HG02943 (cell line): ENCODE results near the gene GALK1.
"Not testable (repeated sequence)": the region's sequence is repeated elsewhere in the genome, so short reads cannot be mapped to it uniquely, and the experiment has no call there.

Experiments
- ATAC-seq: cut with Tn5 transposase; IDR thresholded peaks from one replicate; pipeline ENCODE4 v1.9.1; 2021; ENCODE audit warnings: mild to moderate bottlenecking, low read depth, moderate library complexity; ENCODE audit not compliant: unreplicated experiment

The GALK1 gene

DNA sequence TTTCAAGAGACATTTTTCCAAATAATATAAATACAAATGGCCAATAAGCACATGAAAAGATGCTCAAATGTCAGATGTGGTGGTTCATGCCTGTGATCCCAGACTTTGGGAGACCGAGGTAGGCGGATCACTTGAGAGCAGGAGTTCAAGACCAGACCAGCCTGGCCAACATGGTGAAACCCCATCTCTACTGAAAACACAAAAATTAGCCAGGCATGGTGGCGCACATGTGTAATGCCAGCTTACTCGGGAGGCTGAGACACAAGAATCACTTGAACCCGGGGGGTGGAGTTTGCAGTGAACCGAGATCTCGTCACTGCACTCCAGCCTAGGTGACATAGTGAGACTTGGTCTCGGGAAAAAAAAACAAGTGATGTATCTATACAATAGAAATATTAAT is 2.9 kb upstream of the GALK1 start:
- no peak for ATAC-seq

DNA sequence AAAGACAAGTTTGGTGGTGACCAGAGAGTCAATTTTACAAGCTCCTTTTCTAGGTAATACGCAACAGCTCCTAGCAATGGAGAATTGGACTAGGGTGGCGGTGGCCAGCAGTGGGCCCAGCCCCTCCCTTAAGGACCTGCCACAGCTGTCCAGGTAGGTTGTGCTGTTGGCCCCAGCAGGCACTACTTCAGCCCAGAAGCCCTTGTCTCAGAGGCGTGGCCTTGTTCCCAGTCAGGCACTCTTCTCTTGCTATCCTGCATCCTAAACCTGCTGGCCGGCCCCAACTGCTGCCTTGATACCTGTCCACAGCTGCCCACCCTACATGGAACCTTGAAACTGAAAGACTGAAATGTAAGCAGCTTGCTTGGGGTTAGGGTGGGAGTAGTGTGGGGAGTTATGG is 989 bp upstream of the GALK1 start:
- no peak for ATAC-seq

DNA sequence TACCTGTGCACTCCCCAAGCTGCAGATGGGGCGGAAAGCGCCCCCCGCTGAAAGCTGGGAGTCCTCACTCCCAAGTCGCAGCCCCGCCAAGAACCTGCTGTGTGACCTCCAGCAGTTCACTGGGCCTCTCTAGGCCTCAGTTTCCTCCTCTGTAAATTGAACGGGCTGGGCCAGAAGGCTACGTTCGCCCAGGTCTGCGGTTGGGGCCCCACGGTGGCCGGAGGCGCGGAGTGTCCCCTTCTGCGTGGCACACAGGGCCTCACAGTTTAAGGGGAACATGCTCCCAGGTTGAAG is 628 bp downstream of the GALK1 start:
- ATAC-seq: no peak

DNA sequence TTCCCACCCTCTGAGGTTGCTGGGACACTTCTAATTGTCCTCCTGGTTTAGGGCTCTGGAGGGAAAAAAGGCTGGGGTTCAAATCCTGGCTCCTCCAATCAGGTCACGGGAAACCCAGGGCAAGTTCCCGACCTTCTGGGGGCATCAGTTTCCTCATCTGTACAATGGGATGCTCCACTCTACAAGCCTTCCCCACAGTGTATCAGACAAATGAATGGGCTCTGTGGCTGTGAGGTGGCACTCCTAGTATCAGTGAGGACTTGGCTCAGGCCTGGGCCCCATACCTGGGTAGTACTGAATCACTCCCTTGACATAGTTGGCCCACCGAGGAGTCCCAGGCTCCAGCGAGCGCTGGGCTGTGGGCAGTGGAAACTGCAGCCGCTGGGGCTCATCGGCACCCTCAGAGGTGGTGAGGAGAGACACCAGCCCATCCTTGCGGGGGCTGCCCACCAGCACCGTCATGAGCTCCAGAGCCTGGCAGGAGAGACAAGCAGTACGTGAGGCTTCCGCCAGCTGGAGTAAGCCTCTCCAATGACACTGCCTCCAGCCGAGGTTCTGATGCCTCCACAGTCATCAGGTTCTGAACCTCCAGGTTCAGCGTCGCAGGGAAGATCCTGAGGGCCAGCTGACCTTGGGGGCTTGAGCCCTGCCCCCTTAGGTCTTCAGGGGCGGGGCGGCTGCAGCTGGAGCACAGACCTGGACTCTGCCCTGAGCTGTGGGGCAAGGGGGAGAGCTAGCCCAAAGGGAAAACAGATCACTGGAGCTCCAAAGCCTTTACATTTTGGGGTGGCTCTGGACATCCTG is 1.2 kb downstream of the GALK1 start:
- no peak for ATAC-seq

DNA sequence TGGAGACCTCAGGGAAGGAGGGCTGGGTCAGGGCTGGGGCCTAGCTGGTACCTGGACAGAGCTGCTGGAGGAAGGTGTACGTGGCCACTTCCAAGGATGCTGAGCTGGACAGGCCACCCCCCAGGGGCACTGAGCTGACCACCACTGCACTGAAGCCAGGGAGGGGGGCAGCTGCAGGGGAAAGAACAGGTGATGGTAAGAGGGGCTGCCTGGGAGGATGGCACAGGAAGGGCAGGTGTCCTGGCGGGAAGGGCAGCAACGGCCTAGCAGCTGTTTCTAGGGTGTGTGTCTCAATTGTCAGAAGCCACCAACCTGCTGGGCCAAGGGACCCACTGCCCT is 1.8 kb downstream of the GALK1 start:
- ATAC-seq: no peak

DNA sequence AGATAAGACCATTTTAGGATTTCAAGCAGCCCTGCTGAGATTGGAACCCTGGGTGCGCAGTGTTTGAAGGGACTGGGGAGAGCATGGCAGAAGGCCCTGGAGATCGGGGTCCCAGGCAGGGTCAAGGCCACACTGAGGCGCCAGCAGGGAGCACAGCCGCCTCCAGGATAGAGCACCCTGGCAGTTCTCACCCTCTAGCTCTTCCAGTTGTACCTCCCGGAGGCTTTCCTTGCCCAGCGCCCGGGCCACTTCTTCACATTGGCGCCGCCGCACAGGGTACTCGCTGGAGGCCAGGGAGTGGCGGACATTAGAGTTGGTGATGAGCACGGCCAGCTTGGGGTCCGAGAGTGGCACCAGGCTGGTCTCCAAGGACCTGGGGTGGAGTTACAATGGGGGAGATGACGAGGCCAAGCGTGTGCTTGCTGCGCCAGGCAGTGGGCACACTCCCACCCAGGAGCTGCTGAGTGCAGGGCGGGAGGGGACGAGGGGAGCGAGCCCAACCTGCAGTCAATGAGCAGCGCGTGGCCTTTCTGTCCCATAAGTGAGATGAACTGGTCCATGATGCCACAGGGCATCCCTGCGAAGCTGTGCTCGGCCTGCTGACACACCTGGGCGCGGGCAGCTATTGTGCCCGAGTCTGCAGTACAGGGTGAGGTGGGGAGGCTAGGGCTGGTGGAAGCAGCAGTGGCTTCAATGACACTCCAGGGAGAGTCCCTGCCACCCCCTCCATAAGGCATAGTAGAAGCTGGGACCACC is 2.3 kb downstream of the GALK1 start:
- ATAC-seq: no peak

DNA sequence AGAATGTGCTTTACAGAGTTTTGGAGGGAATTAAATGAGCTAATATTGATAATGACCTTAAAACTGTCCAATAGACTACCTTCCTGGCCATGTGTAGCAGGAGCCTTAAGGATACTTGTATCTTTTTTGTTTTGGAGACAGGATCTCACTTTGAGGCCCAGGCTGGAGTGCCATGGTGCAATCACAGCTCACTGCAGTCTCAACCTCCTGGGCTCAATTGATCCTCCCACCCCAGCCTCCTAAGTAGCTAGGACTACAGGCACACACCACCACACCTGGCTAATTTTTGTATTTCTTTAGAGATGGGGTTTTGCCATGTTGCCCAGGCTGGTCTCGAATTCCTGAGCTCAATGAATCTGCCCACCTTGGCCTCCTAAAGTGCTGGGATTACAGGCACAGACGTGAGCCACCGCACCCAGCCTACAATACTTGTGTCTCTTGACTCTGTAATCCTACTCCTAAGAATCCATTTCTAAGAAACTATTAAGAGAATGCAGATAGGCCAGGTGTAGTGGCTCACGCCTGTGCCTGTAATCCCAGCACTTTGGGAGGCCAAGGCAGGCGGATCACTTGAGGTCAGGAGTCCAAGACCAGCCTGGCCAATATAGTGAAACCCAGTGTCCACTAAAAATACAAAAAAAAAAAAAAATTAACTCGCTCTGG is 4.9 kb downstream of the GALK1 start:
- ATAC-seq: not testable (repeated sequence)

DNA sequence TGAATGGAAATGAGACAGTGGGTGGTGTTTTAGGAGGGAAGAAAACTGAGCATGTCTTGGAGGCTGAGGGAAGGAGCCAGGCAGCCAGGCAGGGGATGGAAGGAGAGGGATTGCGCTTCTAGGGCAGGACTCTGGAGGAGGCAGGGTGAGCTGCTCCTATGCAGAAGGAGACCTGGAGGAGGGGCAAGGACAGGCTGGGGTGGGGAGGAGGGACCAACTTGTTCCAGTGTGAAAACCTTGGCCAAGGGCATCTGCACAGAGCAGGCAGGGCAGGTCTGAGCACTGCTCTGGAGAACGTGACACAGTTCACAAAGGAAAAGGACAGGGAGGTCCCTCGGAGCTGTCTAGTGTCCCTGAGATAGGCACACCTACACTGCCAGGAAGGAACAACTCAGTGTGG is 5.5 kb downstream of the GALK1 start:
- ATAC-seq: no peak

DNA sequence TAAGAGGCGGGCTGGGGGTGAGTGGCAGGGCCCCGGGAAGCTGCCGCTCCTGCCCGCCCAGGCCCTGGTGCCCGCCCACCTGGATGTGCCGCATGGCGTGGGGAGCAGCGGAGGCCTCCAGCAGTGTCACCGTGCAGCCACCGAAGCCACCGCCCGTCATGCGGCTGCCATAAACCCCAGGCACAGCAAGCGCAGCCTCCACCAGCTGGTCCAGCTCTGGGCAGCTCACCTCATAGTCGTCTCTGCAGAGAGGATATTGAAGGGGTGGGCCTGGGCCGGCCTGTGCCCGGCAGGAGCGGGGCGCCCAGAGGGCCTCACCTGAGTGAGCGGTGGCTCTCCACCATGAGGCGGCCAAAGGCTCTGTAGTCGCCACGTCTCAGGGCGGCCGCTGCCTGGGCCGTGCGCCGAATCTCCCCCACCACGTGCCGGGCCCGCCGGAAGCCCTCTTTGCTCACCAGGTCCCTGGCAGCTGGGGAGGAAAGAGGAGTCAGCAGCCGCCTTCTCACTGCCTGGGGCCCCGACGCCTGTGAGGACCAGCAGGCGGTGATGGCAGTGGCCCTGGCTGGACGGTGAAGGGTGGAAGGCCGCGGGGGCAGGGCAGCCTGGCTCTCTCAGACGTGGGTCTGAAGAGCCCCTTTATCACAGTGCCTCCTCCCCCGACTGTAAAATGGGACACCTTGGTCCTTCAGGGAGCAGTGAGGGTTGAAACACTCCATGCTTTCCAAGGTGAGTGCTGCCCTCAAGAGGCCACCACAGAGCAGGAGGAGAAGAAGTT is 6.7 kb downstream of the GALK1 start:
- ATAC-seq: no peak

DNA sequence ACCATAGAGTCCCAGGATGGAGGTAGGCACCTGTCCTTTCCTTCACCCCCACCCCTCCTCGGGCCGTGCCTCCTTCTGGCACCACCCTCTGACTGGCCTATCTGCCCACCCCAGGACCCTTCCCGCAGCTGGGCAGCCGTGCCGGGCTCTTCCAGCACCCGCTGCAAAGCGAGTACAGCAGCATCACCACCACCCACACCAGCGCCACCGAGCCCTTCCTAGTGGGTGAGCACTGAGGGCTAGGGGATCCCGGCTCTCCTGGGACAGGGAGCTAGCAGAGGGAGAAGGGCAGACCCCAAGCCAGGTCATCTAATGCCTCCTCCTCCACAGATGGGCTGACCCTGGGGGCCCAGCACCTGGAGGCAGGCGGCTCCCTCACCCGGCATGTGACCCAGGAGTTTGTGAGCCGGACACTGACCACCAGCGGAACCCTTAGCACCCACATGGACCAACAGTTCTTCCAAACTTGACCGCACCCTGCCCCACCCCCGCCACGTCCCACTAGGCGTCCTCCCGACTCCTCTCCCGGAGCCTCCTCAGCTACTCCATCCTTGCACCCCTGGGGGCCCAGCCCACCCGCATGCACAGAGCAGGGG is 7.8 kb downstream of the GALK1 start:
- no peak for ATAC-seq

DNA sequence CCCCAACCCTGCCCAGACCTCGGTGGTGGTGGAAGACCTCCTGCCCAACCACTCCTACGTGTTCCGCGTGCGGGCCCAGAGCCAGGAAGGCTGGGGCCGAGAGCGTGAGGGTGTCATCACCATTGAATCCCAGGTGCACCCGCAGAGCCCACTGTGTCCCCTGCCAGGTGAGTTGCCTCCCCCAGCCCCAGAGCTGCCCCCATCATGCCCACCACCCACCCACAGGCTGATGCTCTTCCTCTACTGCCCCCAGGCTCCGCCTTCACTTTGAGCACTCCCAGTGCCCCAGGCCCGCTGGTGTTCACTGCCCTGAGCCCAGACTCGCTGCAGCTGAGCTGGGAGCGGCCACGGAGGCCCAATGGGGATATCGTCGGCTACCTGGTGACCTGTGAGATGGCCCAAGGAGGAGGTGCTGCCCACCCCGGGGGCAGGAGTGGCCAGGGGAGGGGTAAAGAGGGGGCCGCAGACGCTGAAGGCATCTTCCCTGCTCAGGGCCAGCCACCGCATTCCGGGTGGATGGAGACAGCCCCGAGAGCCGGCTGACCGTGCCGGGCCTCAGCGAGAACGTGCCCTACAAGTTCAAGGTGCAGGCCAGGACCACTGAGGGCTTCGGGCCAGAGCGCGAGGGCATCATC is 8.4 kb downstream of the GALK1 start:
- ATAC-seq: no peak

DNA sequence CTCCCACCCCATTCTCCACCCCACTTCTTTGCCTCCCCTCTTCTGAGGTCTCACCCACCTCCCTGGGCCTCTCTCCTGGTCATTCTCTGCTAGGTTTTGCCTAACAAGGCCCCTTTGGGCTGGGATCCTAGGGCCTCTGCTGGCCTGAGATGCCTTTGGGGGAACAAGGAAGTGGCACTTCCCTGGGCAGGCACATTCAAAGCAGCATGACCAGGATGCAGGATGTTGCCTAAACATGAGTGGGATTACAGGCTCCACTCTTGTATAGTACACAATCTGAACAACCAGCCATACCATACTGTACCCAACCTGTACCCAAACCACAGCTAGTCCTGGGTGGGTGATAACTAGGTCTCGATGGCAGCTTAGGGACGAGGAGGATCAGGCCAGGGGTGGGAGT is 9.0 kb downstream of the GALK1 start:
- ATAC-seq: no peak

DNA sequence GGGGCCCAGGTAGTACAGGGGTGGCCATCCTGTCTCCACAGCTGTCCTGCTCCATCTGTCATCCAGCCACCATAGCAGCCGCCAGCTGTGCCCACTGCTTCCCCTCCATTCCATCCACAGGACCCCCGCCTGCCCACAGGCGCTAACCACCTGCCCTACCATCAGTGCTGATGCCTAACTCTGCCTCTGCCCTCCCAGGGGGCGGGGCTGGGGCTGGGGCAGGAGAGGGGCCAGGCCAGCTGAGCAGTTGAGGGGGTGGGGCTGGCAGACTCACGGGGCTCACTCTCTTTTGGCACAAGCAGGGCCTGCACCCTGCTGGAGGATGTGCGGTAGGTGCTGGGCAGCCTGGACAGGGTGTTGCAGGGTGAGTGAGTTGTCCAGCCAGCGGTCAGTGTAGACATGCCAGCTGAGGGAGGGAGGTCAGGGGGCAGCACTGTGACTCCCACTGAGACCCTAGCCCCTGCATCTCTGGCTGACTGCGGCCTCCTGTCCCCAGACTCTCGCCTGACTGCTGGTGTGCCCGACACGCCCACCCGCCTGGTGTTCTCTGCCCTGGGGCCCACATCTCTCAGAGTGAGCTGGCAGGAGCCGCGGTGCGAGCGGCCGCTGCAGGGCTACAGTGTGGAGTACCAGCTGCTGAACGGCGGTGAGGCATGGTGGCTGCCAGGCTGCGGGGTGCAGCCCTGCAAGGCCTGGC is 9.6 kb downstream of the GALK1 start:
- ATAC-seq: no peak

DNA sequence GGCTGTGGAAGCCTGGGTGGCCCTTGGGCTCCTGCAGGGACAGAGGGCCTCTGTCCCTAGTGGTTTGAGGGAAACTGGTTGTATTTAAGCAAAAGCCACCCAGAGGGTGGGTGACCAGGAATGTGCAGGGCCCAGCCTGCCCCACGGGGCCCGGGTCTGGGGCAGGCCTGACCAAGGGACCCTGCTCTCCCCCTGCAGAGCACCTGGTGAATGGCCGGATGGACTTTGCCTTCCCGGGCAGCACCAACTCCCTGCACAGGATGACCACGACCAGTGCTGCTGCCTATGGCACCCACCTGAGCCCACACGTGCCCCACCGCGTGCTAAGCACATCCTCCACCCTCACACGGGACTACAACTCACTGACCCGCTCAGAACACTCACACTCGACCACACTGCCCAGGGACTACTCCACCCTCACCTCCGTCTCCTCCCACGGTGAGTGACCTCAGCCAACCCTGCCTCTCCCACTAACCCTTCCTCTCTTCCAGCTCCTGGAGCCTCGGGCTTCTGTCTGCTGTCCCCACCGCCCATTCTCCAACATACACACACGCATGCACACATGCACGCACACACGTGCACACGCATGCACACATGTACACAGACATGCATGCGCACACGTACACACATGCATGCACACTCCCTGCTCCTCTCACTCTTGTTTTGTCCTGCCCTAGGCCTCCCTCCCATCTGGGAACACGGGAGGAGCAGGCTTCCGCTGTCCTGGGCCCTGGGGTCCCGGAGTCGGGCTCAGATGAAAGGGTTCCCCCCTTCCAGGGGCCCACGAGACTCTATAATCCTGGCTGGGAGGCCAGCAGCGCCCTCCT is 10.4 kb downstream of the GALK1 start:
- no peak for ATAC-seq

DNA sequence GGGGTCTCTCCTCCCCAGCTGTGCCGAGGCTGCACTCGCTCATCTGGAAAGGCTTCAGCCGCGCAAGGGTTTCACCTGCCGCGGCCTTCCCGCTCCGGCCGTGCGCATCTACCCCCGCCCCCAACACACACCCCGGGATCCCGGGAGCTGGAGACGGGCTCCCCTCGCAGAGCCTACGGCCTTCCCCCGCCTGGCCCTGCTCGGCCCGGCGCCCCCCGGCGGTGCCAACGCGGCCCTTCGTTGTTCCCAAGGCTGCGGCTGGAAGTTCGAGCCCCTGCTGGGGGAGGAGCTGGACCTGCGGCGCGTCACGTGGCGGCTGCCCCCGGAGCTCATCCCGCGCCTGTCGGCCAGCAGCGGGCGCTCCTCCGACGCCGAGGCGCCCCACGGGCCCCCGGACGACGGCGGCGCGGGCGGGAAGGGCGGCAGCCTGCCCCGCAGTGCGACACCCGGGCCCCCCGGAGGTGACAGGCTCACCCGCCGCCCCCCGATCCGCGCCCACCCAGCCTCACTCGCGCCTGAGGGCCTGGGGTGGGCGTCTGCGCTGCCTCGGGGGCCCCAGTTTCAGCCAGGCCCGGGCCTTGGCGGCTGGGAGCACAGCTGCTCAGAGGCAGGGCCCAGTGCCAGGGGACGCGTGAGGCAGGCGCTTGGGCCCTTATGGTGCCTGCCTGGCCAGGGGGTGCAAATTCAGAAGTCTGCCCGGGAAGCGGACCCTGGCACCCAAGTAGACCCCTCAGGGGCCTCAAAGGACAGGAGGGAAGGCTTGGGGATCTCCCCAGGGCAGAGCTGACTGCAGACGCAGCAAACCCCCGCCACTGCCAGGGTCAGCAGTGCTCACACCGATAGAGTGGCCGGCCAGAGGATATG is 11.2 kb downstream of the GALK1 start:
- ATAC-seq: no peak

DNA sequence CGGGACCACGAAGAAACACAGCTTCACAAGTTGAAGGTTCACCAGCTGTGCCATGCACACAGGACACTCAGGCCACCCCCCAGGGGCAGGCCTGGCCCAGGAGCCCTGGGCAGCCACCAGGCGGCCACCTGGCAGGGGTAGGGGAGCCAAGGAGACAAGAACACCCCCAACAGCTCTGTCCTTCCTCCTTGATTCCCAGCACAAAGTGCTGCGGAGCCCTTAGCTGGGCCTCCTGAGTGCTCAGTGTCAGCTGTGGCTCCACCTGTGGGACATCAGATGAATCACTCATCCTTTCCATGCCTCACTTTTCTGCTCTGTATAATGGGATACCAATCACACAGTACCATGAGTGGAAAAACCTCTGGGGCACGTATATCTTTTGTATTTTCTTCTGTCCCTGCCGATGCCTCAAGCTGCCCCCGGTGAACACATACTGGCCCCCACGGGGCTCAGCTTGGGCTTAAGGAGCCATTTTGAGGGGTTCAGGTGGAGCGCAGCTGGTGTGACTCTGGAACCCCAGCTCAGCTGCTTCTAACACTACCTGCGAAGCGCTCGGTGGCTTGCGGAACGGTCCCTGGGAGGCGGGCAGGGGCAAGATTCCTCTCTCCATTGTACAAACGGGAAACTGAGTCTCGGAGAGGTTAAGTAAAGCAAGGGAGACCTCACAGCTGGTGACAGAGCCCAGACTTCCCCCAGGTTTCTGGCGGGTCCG is 12.0 kb downstream of the GALK1 start:
- no peak for ATAC-seq

DNA sequence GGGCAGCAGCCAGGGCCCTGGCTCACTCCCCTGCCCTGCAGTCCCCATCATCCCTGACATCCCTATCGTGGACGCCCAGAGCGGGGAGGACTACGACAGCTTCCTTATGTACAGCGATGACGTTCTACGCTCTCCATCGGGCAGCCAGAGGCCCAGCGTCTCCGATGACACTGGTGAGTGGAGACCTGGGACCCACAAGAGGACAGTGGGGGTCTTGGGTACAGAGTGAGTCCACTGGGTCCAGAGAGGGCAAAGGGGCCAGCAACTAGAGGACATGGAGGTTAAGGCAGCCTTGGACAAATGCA is 12.6 kb downstream of the GALK1 start:
- ATAC-seq: no peak
